Esophagus muscularis mucosa (tissue), 4 donors: ENCODE results near the gene KRTAP5-6.

Experiments used
- EP300 ChIP-seq: sonication (generic); formaldehyde crosslinking; IDR thresholded peaks from one replicate; pipeline ENCODE4 v1.6.1; 2017; ENCODE audit warnings: antibody characterized with exemption
- POLR2A ChIP-seq: fragments of 450-650 bp; IDR thresholded peaks from one replicate; pipeline ENCODE4 v1.6.1; 2017; ENCODE audit warnings: antibody characterized with exemption, moderate library complexity, mild to moderate bottlenecking, low read depth
- POLR2AphosphoS5 ChIP-seq, 2 donors: sonication (generic); formaldehyde crosslinking; IDR thresholded peaks; one replicate each; pipeline ENCODE4 v1.6.1; 2017; ENCODE audit warnings: antibody characterized with exemption in 2 of 2
- TF ChIP-seq, protein P1 (sequence below), 3 experiments: fragments of 200-600 bp in 2 of 3; fragments of 450-650 bp in 1 of 3; sonication (generic) in 2 of 3; IDR thresholded peaks; one replicate each; pipeline ENCODE4 v1.5.1; 2017 to 2019; ENCODE audit warnings: antibody characterized with exemption in 3 of 3, mild to moderate bottlenecking in 2 of 3, moderate library complexity in 1 of 3

GRCh38 chr11:1652442-1652770 lies 44.6 kb upstream of the KRTAP5-6 start:
- TF ChIP-seq POLR2AphosphoS5 (IDR thresholded peaks at IDR 0.05) = no peak
- TF ChIP-seq, protein P1, sequence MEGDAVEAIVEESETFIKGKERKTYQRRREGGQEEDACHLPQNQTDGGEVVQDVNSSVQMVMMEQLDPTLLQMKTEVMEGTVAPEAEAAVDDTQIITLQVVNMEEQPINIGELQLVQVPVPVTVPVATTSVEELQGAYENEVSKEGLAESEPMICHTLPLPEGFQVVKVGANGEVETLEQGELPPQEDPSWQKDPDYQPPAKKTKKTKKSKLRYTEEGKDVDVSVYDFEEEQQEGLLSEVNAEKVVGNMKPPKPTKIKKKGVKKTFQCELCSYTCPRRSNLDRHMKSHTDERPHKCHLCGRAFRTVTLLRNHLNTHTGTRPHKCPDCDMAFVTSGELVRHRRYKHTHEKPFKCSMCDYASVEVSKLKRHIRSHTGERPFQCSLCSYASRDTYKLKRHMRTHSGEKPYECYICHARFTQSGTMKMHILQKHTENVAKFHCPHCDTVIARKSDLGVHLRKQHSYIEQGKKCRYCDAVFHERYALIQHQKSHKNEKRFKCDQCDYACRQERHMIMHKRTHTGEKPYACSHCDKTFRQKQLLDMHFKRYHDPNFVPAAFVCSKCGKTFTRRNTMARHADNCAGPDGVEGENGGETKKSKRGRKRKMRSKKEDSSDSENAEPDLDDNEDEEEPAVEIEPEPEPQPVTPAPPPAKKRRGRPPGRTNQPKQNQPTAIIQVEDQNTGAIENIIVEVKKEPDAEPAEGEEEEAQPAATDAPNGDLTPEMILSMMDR (IDR thresholded peaks at IDR 0.05) = no peak
- TF ChIP-seq EP300 = no peak
- no peak for TF ChIP-seq POLR2A
